Panc1 (cell line): ENCODE measurements around the gene RBM6.

Experiments used
- SIN3A ChIP-seq: IDR thresholded peaks from 2 replicates; pipeline ENCODE4 v1.6.1; 2012; ENCODE audit warnings: low read depth, mild to moderate bottlenecking, low read length, moderate library complexity, borderline replicate concordance; ENCODE audit not compliant: insufficient read depth
- TF ChIP-seq, protein P1 (sequence below): fragments of 450-650 bp; IDR thresholded peaks from 2 replicates; pipeline ENCODE4 v1.5.1; 2017; ENCODE audit warnings: mild to moderate bottlenecking

DNA sequence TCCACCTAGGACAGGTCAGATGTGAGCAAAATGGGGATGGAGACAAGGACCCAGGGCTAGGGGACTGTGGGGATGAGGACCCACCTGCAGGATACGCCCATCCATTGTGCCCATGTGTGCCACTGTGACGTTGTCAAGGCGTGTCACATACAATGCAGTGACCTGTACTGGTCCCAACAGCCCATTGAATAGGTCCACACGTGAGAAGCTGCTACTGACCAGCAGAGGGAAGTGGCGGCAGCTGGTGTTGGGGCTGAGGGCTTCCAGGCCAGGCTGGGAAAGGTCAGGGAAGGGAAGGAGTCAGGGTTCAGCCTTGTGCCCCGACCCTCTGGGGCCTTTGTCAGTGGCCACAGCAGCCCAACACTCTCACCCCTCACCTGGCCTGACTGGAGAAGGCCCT is 41.0 kb upstream of the RBM6 start:
- TF ChIP-seq, protein P1, sequence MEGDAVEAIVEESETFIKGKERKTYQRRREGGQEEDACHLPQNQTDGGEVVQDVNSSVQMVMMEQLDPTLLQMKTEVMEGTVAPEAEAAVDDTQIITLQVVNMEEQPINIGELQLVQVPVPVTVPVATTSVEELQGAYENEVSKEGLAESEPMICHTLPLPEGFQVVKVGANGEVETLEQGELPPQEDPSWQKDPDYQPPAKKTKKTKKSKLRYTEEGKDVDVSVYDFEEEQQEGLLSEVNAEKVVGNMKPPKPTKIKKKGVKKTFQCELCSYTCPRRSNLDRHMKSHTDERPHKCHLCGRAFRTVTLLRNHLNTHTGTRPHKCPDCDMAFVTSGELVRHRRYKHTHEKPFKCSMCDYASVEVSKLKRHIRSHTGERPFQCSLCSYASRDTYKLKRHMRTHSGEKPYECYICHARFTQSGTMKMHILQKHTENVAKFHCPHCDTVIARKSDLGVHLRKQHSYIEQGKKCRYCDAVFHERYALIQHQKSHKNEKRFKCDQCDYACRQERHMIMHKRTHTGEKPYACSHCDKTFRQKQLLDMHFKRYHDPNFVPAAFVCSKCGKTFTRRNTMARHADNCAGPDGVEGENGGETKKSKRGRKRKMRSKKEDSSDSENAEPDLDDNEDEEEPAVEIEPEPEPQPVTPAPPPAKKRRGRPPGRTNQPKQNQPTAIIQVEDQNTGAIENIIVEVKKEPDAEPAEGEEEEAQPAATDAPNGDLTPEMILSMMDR: no peak
- TF ChIP-seq SIN3A: no peak
